NB4 (cell line): ENCODE measurements around the gene RPL10.

Experiments used
- MYC ChIP-seq: IDR thresholded peaks from 2 replicates; pipeline ENCODE4 v1.6.1; 2011; ENCODE audit warnings: low read depth, low read length
- POLR2A ChIP-seq: IDR thresholded peaks from 2 replicates; pipeline ENCODE4 v1.6.1; 2011; ENCODE audit warnings: mild to moderate bottlenecking; ENCODE audit not compliant: insufficient read length; ENCODE audit errors: extremely low read depth
- TF ChIP-seq, protein P1 (sequence below): IDR thresholded peaks from one replicate; pipeline ENCODE4 v1.5.1; 2012; ENCODE audit warnings: low read depth, low read length
- TF ChIP-seq, protein P2 (sequence below): IDR thresholded peaks from 2 replicates; pipeline ENCODE4 v1.6.1; 2011; ENCODE audit warnings: low read depth, low read length

DNA sequence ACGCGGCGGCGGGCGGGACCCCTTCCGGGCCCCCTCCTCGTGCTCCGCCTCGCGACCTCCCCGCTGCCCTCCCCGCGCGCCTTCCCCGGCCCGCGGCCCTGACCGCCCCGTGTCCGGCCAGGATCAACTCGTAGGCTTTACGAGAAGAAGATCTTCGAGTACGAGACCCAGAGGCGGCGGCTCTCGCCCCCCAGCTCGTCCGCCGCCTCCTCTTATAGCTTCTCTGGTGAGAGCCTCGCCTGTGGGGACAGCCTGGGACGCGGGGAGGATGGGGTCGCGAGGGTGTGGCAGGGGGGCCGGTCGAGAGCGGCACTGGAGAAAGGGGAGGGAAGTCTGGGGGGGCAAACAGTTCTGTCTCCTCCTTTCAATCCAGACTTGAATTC is 18.6 kb upstream of the RPL10 start:
- TF ChIP-seq, protein P1, sequence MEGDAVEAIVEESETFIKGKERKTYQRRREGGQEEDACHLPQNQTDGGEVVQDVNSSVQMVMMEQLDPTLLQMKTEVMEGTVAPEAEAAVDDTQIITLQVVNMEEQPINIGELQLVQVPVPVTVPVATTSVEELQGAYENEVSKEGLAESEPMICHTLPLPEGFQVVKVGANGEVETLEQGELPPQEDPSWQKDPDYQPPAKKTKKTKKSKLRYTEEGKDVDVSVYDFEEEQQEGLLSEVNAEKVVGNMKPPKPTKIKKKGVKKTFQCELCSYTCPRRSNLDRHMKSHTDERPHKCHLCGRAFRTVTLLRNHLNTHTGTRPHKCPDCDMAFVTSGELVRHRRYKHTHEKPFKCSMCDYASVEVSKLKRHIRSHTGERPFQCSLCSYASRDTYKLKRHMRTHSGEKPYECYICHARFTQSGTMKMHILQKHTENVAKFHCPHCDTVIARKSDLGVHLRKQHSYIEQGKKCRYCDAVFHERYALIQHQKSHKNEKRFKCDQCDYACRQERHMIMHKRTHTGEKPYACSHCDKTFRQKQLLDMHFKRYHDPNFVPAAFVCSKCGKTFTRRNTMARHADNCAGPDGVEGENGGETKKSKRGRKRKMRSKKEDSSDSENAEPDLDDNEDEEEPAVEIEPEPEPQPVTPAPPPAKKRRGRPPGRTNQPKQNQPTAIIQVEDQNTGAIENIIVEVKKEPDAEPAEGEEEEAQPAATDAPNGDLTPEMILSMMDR, result no peak
- TF ChIP-seq, protein P2, sequence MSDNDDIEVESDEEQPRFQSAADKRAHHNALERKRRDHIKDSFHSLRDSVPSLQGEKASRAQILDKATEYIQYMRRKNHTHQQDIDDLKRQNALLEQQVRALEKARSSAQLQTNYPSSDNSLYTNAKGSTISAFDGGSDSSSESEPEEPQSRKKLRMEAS, result no peak
- TF ChIP-seq POLR2A (no peak), MYC (no peak)
